ENCODE results near the gene AR.

DNA sequence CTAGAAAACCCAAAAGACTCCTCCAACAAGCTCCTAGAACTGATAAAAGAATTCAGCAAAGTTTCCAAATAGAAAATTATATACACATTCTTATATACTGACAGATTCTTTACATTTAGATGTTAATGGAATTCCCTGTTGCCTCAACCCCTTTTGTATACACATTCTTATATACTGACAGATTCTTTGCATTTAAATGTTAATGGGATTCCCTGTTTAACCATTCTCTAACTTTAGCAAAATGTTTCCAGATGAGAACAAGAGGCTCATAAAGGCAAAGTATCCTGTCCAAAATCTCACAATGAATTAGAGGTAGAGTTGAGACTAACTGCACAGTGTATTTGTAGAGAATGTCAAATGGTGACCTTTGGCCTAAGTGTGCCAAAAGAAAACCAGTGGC lies 23.1 kb upstream of the AR start:
- TF ChIP-seq, protein P1, sequence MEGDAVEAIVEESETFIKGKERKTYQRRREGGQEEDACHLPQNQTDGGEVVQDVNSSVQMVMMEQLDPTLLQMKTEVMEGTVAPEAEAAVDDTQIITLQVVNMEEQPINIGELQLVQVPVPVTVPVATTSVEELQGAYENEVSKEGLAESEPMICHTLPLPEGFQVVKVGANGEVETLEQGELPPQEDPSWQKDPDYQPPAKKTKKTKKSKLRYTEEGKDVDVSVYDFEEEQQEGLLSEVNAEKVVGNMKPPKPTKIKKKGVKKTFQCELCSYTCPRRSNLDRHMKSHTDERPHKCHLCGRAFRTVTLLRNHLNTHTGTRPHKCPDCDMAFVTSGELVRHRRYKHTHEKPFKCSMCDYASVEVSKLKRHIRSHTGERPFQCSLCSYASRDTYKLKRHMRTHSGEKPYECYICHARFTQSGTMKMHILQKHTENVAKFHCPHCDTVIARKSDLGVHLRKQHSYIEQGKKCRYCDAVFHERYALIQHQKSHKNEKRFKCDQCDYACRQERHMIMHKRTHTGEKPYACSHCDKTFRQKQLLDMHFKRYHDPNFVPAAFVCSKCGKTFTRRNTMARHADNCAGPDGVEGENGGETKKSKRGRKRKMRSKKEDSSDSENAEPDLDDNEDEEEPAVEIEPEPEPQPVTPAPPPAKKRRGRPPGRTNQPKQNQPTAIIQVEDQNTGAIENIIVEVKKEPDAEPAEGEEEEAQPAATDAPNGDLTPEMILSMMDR (IDR thresholded peaks at IDR 0.05; ENCODE audit: insufficient read depth, low read length, poor library complexity, severe bottlenecking), result no peak
- no peak for TF ChIP-seq EZH2phosphoT487 (conservative IDR thresholded peaks at IDR 0.05; ENCODE audit: low read length)

Measured in SU-DHL-6 (cell line).